Testis (tissue), 2 donors: ENCODE data around the gene FBXO31.

Source experiments
- CTCF ChIP-seq, 3 experiments: fragments of 450-650 bp in 2 of 3; fragments of 200-600 bp in 1 of 3; sonication (generic) in 1 of 3; IDR thresholded peaks; one replicate each; pipeline ENCODE4 v1.5.1; 2016 to 2019; ENCODE audit warnings: antibody characterized with exemption in 3 of 3, mild to moderate bottlenecking in 2 of 3, moderate library complexity in 1 of 3
- POLR2A ChIP-seq: fragments of 450-650 bp; IDR thresholded peaks from one replicate; pipeline ENCODE4 v1.6.1; 2017; ENCODE audit warnings: antibody characterized with exemption, mild to moderate bottlenecking, moderate library complexity

- TF ChIP-seq CTCF (IDR thresholded peaks at IDR 0.05) (no peak), POLR2A (no peak)
Measured at GRCh38 chr16:87389245-87389644, 5.7 kb upstream of the FBXO31 start.
